Activated naive CD4-positive, alpha-beta T cell (primary cell): Measurements from ENCODE around the gene CELA3B.
"Not testable (repeated sequence)": the region's sequence is repeated elsewhere in the genome, so short reads cannot be mapped to it uniquely, and the experiment has no call there.

Experiments
- DNase-seq, 4 experiments: peaks; one replicate each; lab custom pipeline; 2025; lab: John Stamatoyannopoulos, UW

Gene CELA3B

GRCh38 chr1:21944733-21945073 is 32.1 kb upstream of the CELA3B start:
- no peak for DNase-seq

- DNase-seq = no peak
These were observed 29.8 kb upstream of the CELA3B start for GRCh38 chr1:21946836-21947587.

GRCh38 chr1:21950734-21951133 is 26.1 kb upstream of the CELA3B start:
- DNase-seq = no peak

GRCh38 chr1:21951226-21951870 is 25.5 kb upstream of the CELA3B start:
- no peak for DNase-seq

GRCh38 chr1:21952786-21953520 is 23.9 kb upstream of the CELA3B start:
- DNase-seq = no peak

- no peak for DNase-seq
These were observed 21.8 kb upstream of the CELA3B start for GRCh38 chr1:21955058-21955457.

GRCh38 chr1:21955501-21956281 is 21.1 kb upstream of the CELA3B start:
- DNase-seq = no peak

- peak in 2 of 4 experiments; percentile 31 to 36 for DNase-seq
These were observed 19.9 kb upstream of the CELA3B start for GRCh38 chr1:21956720-21957552.

GRCh38 chr1:21961337-21961736 is 15.5 kb upstream of the CELA3B start:
- DNase-seq = no peak

GRCh38 chr1:21961799-21962198 is 15.0 kb upstream of the CELA3B start:
- no peak for DNase-seq

GRCh38 chr1:21963477-21964217 is 13.2 kb upstream of the CELA3B start:
- DNase-seq = peak; percentile 68 to 79 (median 74)

- DNase-seq = no peak
These were observed 10.4 kb upstream of the CELA3B start for GRCh38 chr1:21966247-21967000.

- DNase-seq = not testable (repeated sequence)
These were observed 9.6 kb upstream of the CELA3B start for GRCh38 chr1:21967216-21967615.

- DNase-seq = not testable (repeated sequence)
These were observed 7.8 kb upstream of the CELA3B start for GRCh38 chr1:21969066-21969465.

- not testable (repeated sequence) for DNase-seq
These were observed 6.3 kb upstream of the CELA3B start for GRCh38 chr1:21970523-21970922.

- DNase-seq = not testable (repeated sequence)
These were observed 3.8 kb upstream of the CELA3B start for GRCh38 chr1:21972973-21973441.

GRCh38 chr1:21973948-21974347 is 2.9 kb upstream of the CELA3B start:
- DNase-seq = not testable (repeated sequence)

- not testable (repeated sequence) for DNase-seq
These were observed 2.1 kb upstream of the CELA3B start for GRCh38 chr1:21974699-21975098.

- not testable (repeated sequence) for DNase-seq
These were observed 1.5 kb upstream of the CELA3B start for GRCh38 chr1:21975296-21975695.

GRCh38 chr1:21978209-21978608 is 1.4 kb downstream of the CELA3B start:
- DNase-seq = not testable (repeated sequence)
